H1 (cell line): Measurements from ENCODE around the gene CSPG5. TPM values are rescaled to one million over a fixed set of nuclear protein-coding genes. Genes with fewer than 3 reads are reported as not detected.

Experiments
- BRCA1 ChIP-seq: IDR thresholded peaks from 2 replicates; pipeline ENCODE4 v1.6.1; 2012; ENCODE audit warnings: low read depth, low read length, improper control_type of control experiment
- CEBPB ChIP-seq: IDR thresholded peaks from 2 replicates; pipeline ENCODE4 v1.6.1; 2012; ENCODE audit warnings: low read depth, low read length
- polyA plus RNA-seq, 7 experiments: library from polyadenylated mRNA; depleted of rRNA in 3 of 7; stranded (reverse) in 5 of 7; unstranded in 2 of 7; fragments of >200 nt in 5 of 7; fragments of 200-250 nt in 2 of 7; gene quantifications; 1 replicate in 5 of 7; 2 replicates in 1 of 7; 4 replicates in 1 of 7; pipeline versions ENCODE4 v1.2.1 to v1.2.3, GENCODE V29; 2011 to 2013; ENCODE audit warnings: missing spikeins in 2 of 7, mixed read lengths in 2 of 7
- total RNA-seq: library from RNA; stranded (reverse); fragmentation: NEBNext Ultra II Directional; extraction: Animal tissue kit (Norgen Biotek cat#: 25700); gene quantifications from 2 replicates; pipeline ENCODE4 v1.2.1, GENCODE V29; 2021

The CSPG5 gene
- total and polyA plus RNA-seq, 2 of the 8 experiments (the other 6 are each of a cell fraction or from before 2014, with no cell fraction given) = 2.1 to 7.4 TPM

GRCh38 chr3:47581422-47581821 is 2.8 kb upstream of the CSPG5 start (continued):
- TF ChIP-seq CEBPB (no peak), BRCA1 (no peak)
